Measurements from ENCODE around the gene IGSF5.
"Not testable (repeated sequence)": the region's sequence is repeated elsewhere in the genome, so short reads cannot be mapped to it uniquely, and the experiment has no call there.

GRCh38 chr21:39744883-39745282, at the start of gene IGSF5:
- not testable (repeated sequence) for TF ChIP-seq POLR2AphosphoS5, CTCF, POLR2A (IDR thresholded peaks at IDR 0.05)
